ENCODE data around the gene KRTAP9-8. TPM values are rescaled to one million over a fixed set of nuclear protein-coding genes. Genes with fewer than 3 reads are reported as not detected.
"Not testable (repeated sequence)": the region's sequence is repeated elsewhere in the genome, so short reads cannot be mapped to it uniquely, and the experiment has no call there.

KRTAP9-8 gene
- total and polyA plus RNA-seq, 2 of the 4 experiments (the other 2 are of a cell fraction): not detected

- H4K5ac ChIP-seq (ENCODE audit: low read depth, low read length); H3K4me2 ChIP-seq (ENCODE audit: low read depth, low read length); H3K18ac ChIP-seq (ENCODE audit: low read depth, low read length); H3K4me3 ChIP-seq (ENCODE audit: insufficient read depth, low read depth, low read length); POLR2A ChIA-PET (ENCODE audit: unreplicated experiment); in situ Hi-C loops (cut with MboI; ENCODE audit: low sequenced_read_pairs); H3K36me3 ChIP-seq (ENCODE audit: control insufficient read depth, insufficient read depth, low read length); H3K23ac ChIP-seq (ENCODE audit: low read depth, low read length); H2BK20ac ChIP-seq (ENCODE audit: low read depth, low read length); H3K9me3 ChIP-seq (ENCODE audit: control insufficient read depth, insufficient read depth, low read length); H3K56ac ChIP-seq (ENCODE audit: extremely low read depth, insufficient read depth, low read length); H3K79me1 ChIP-seq (ENCODE audit: low read depth in 1 of 2, low read length in 2 of 2); H3K9me1 ChIP-seq (ENCODE audit: insufficient read depth, low read length); H3K9ac ChIP-seq (ENCODE audit: low read depth, low read length); H4K91ac ChIP-seq (ENCODE audit: insufficient read depth, low read depth, low read length); dilution Hi-C loops (cut with HindIII; ENCODE audit: low sequenced_read_pairs, unreplicated experiment); BruUV-seq (replicated peaks); H2BK5ac ChIP-seq (ENCODE audit: low read depth, low read length, poor library complexity, severe bottlenecking); intact Hi-C loops (cut with micrococcal nuclease); H3K27ac ChIP-seq (ENCODE audit: insufficient read depth, low read length); H4K8ac ChIP-seq (ENCODE audit: low read depth in 2 of 2, low read length in 2 of 2); H2BK120ac ChIP-seq (ENCODE audit: low read depth, low read length); CTCF ChIA-PET; H4K20me1 ChIP-seq (ENCODE audit: insufficient read depth, low read length); H2AFZ ChIP-seq (replicated peaks; ENCODE audit: low read length, poor library complexity); H2AK9ac ChIP-seq (replicated peaks; ENCODE audit: low read depth, low read length, poor library complexity); H3K4ac ChIP-seq (ENCODE audit: low read depth, low read length); ATAC-seq (ENCODE audit: low read depth); DNase-seq; H2AK5ac ChIP-seq (ENCODE audit: low read depth, low read length); H3K4me1 ChIP-seq (ENCODE audit: control insufficient read depth, insufficient read depth, low read length); H3K14ac ChIP-seq (replicated peaks; ENCODE audit: low read depth, low read length); H2BK15ac ChIP-seq (ENCODE audit: low read depth, low read length): not testable (repeated sequence)
- WGBS, 2 experiments (ENCODE audit: extremely low coverage in 2 of 2, insufficient read length in 1 of 2): 91% methylated on average over 1 of the region's 2 CpGs; no CpG with 5 or more reads in 1 of the 2 experiments
- H3K27me3 ChIP-seq (ENCODE audit: control insufficient read depth, insufficient read depth, low read length): peaks cover 10% of the 10 kb centered on the region
Observed at GRCh38 chr17:41246995-41247787, 9.4 kb downstream of the KRTAP9-8 start.

GRCh38 chr17:41249637-41250240 is 11.9 kb downstream of the KRTAP9-8 start, which contains the start of gene KRTAP9-4:
TSS of gene KRTAP9-4 (plus strand) at chr17:41249687. CDS start at chr17:41249721, 34 bp downstream.
- H3K4me2 ChIP-seq (ENCODE audit: low read depth, low read length); H4K5ac ChIP-seq (ENCODE audit: low read depth, low read length); H2AK9ac ChIP-seq (replicated peaks; ENCODE audit: low read depth, low read length, poor library complexity); H3K9me3 ChIP-seq (ENCODE audit: control insufficient read depth, insufficient read depth, low read length); DNase-seq; CTCF ChIA-PET; H3K36me3 ChIP-seq (ENCODE audit: control insufficient read depth, insufficient read depth, low read length); H3K4me1 ChIP-seq (ENCODE audit: control insufficient read depth, insufficient read depth, low read length); H3K27ac ChIP-seq (ENCODE audit: insufficient read depth, low read length); H2BK15ac ChIP-seq (ENCODE audit: low read depth, low read length); in situ Hi-C loops (cut with MboI; ENCODE audit: low sequenced_read_pairs); H3K9me1 ChIP-seq (ENCODE audit: insufficient read depth, low read length); H2BK20ac ChIP-seq (ENCODE audit: low read depth, low read length); H2BK5ac ChIP-seq (ENCODE audit: low read depth, low read length, poor library complexity, severe bottlenecking); ATAC-seq (ENCODE audit: low read depth); dilution Hi-C loops (cut with HindIII; ENCODE audit: low sequenced_read_pairs, unreplicated experiment); H3K14ac ChIP-seq (replicated peaks; ENCODE audit: low read depth, low read length); H3K56ac ChIP-seq (ENCODE audit: extremely low read depth, insufficient read depth, low read length); POLR2A ChIA-PET (ENCODE audit: unreplicated experiment); H3K18ac ChIP-seq (ENCODE audit: low read depth, low read length); H3K4me3 ChIP-seq (ENCODE audit: insufficient read depth, low read depth, low read length); H3K23ac ChIP-seq (ENCODE audit: low read depth, low read length); H4K91ac ChIP-seq (ENCODE audit: insufficient read depth, low read depth, low read length); H3K4ac ChIP-seq (ENCODE audit: low read depth, low read length); BruUV-seq (replicated peaks); intact Hi-C loops (cut with micrococcal nuclease); H2AK5ac ChIP-seq (ENCODE audit: low read depth, low read length); H2BK120ac ChIP-seq (ENCODE audit: low read depth, low read length); H4K20me1 ChIP-seq (ENCODE audit: insufficient read depth, low read length); H3K79me1 ChIP-seq (ENCODE audit: low read depth in 1 of 2, low read length in 2 of 2); H4K8ac ChIP-seq (ENCODE audit: low read depth in 2 of 2, low read length in 2 of 2); H2AFZ ChIP-seq (replicated peaks; ENCODE audit: low read length, poor library complexity); H3K9ac ChIP-seq (ENCODE audit: low read depth, low read length): not testable (repeated sequence)
- peaks cover 22% of the 10 kb centered on the region for H3K27me3 ChIP-seq (ENCODE audit: control insufficient read depth, insufficient read depth, low read length)
- no CpG with 5 or more reads among the region's 2 CpGs for WGBS, 2 experiments (ENCODE audit: extremely low coverage in 2 of 2, insufficient read length in 1 of 2)
